IMR-90 (cell line): ENCODE data around the gene AP2A1. TPM values are rescaled to one million over a fixed set of nuclear protein-coding genes. Genes with fewer than 3 reads are reported as not detected.

Source experiments
- ATAC-seq: fragments of 200-7000 bp; cut with Tn5 transposase; 2 replicates; pipeline ENCODE4 v1.9.1; 2020; ENCODE audit warnings: low read depth, mild to moderate bottlenecking, moderate library complexity
- BruUV-seq: library from RNA; stranded (reverse); fragments of 400-500 nt; replicated peaks from 2 replicates; lab custom pipeline; 2021; lab: Mats Ljungman, UMichigan
- CTCF ChIA-PET: fragments of 300-600 bp; formaldehyde crosslinking; extraction: SDS; loops from one replicate; lab custom pipeline; 2021; ENCODE audit warnings: antibody characterized with exemption; lab: Yijun Ruan, JAX
- POLR2A ChIA-PET: fragments of 300-600 bp; sonication (Branson Sonifier 250); formaldehyde crosslinking; loops from one replicate; lab custom pipeline; 2022; ENCODE audit warnings: antibody characterized with exemption; ENCODE audit not compliant: unreplicated experiment; lab: Charles Lee
- DNase-seq: peaks from one replicate; pipeline ENCODE4 v3.0.0; 2013
- H2AFZ ChIP-seq: replicated peaks from 2 replicates; pipeline ENCODE3; 2013; ENCODE audit warnings: low read length, mild to moderate bottlenecking; ENCODE audit not compliant: poor library complexity
- H2AK5ac ChIP-seq: 2 replicates; pipeline ENCODE4 v1.6.1; 2013; ENCODE audit warnings: low read depth, low read length, inconsistent platforms
- H2AK9ac ChIP-seq: replicated peaks from 2 replicates; pipeline ENCODE3; 2013; ENCODE audit warnings: mild to moderate bottlenecking, low read depth, low read length, moderate library complexity; ENCODE audit not compliant: poor library complexity
- H2BK120ac ChIP-seq: 2 replicates; pipeline ENCODE4 v1.6.1; 2013; ENCODE audit warnings: low read depth, low read length, inconsistent platforms
- H2BK15ac ChIP-seq: 3 replicates; pipeline ENCODE4 v1.6.1; 2013; ENCODE audit warnings: low read depth, low read length, inconsistent platforms
- H2BK20ac ChIP-seq: 2 replicates; pipeline ENCODE4 v1.6.1; 2013; ENCODE audit warnings: low read depth, mild to moderate bottlenecking, inconsistent platforms, low read length, moderate library complexity
- H2BK5ac ChIP-seq: 2 replicates; pipeline ENCODE4 v1.6.1; 2013; ENCODE audit warnings: mild to moderate bottlenecking, low read depth, low read length, inconsistent platforms; ENCODE audit not compliant: poor library complexity, severe bottlenecking
- H3K14ac ChIP-seq: replicated peaks from 2 replicates; pipeline ENCODE4 v1.6.1; 2013; ENCODE audit warnings: low read depth, low read length, inconsistent platforms
- H3K18ac ChIP-seq: 2 replicates; pipeline ENCODE4 v1.6.1; 2013; ENCODE audit warnings: low read depth, low read length, control low read depth
- H3K23ac ChIP-seq: 2 replicates; pipeline ENCODE4 v1.6.1; 2013; ENCODE audit warnings: low read depth, low read length, inconsistent platforms
- H3K27ac ChIP-seq: 2 replicates; pipeline ENCODE4 v1.5.1; 2013; ENCODE audit warnings: mild to moderate bottlenecking, control low read depth, low read length; ENCODE audit not compliant: insufficient read depth
- H3K27me3 ChIP-seq: 2 replicates; pipeline ENCODE4 v1.6.1; 2013; ENCODE audit warnings: low read length; ENCODE audit not compliant: control insufficient read depth, insufficient read depth
- H3K36me3 ChIP-seq: 2 replicates; pipeline ENCODE4 v1.6.1; 2013; ENCODE audit warnings: low read length, mixed read lengths; ENCODE audit not compliant: control insufficient read depth, insufficient read depth
- H3K4ac ChIP-seq: 2 replicates; pipeline ENCODE4 v1.6.1; 2013; ENCODE audit warnings: low read depth, low read length, inconsistent platforms
- H3K4me1 ChIP-seq: 2 replicates; pipeline ENCODE4 v1.6.1; 2013; ENCODE audit warnings: low read length, mixed read lengths; ENCODE audit not compliant: control insufficient read depth, insufficient read depth
- H3K4me2 ChIP-seq: 2 replicates; pipeline ENCODE4 v1.6.1; 2013; ENCODE audit warnings: low read depth, mild to moderate bottlenecking, control low read depth, low read length, moderate library complexity
- H3K4me3 ChIP-seq: 2 replicates; pipeline ENCODE4 v1.5.1; 2013; ENCODE audit warnings: low read depth, mild to moderate bottlenecking, control low read depth, low read length, moderate library complexity; ENCODE audit not compliant: insufficient read depth
- H3K56ac ChIP-seq: 2 replicates; pipeline ENCODE4 v1.6.1; 2013; ENCODE audit warnings: low read length, inconsistent platforms; ENCODE audit not compliant: insufficient read depth; ENCODE audit errors: extremely low read depth
- H3K79me1 ChIP-seq, 2 experiments: 2 replicates each; pipeline ENCODE4 v1.6.1; 2013; ENCODE audit warnings: low read length in 2 of 2, inconsistent platforms in 1 of 2, low read depth in 1 of 2
- H3K9ac ChIP-seq: 2 replicates; pipeline ENCODE4 v1.6.1; 2013; ENCODE audit warnings: low read depth, low read length, control low read depth
- H3K9me1 ChIP-seq: 2 replicates; pipeline ENCODE4 v1.6.1; 2013; ENCODE audit warnings: low read length, inconsistent platforms; ENCODE audit not compliant: insufficient read depth
- H3K9me3 ChIP-seq: 2 replicates; pipeline ENCODE4 v1.6.1; 2013; ENCODE audit warnings: low read length; ENCODE audit not compliant: control insufficient read depth, insufficient read depth
- H4K20me1 ChIP-seq: 2 replicates; pipeline ENCODE4 v1.6.1; 2013; ENCODE audit warnings: low read length, inconsistent platforms; ENCODE audit not compliant: insufficient read depth
- H4K5ac ChIP-seq: 2 replicates; pipeline ENCODE4 v1.6.1; 2013; ENCODE audit warnings: mild to moderate bottlenecking, low read depth, low read length, control low read depth
- H4K8ac ChIP-seq, 2 experiments: 2 replicates each; pipeline ENCODE4 v1.6.1; 2013; ENCODE audit warnings: low read depth in 2 of 2, low read length in 2 of 2, control low read depth in 1 of 2, inconsistent platforms in 1 of 2
- H4K91ac ChIP-seq: 2 replicates; pipeline ENCODE4 v1.6.1; 2013; ENCODE audit warnings: low read depth, low read length, inconsistent platforms; ENCODE audit not compliant: insufficient read depth
- BHLHE40 ChIP-seq: fragments of 150-350 bp; IDR thresholded peaks from 2 replicates; pipeline ENCODE4 v1.6.1; 2016; ENCODE audit warnings: mild to moderate bottlenecking, low read depth, low read length
- CEBPB ChIP-seq: IDR thresholded peaks from 2 replicates; pipeline ENCODE4 v1.6.1; 2012; ENCODE audit warnings: low read depth, low read length, improper control_type of control experiment
- FOS ChIP-seq: fragments of 150-350 bp; IDR thresholded peaks from 2 replicates; pipeline ENCODE4 v1.6.1; 2016; ENCODE audit warnings: low read depth, low read length
- MXI1 ChIP-seq: IDR thresholded peaks from 2 replicates; pipeline ENCODE4 v1.6.1; 2012; ENCODE audit warnings: low read depth, mild to moderate bottlenecking, low read length, moderate library complexity, borderline replicate concordance
- NFE2L2 ChIP-seq: fragments of 150-350 bp; IDR thresholded peaks from 2 replicates; pipeline ENCODE4 v1.6.1; 2016; ENCODE audit warnings: low read depth, mild to moderate bottlenecking, low read length
- RCOR1 ChIP-seq: IDR thresholded peaks from 2 replicates; pipeline ENCODE4 v1.6.1; 2012; ENCODE audit warnings: mild to moderate bottlenecking, low read length, improper control_type of control experiment; ENCODE audit not compliant: insufficient replicate concordance
- SMC3 ChIP-seq: fragments of 150-350 bp; IDR thresholded peaks from 2 replicates; pipeline ENCODE4 v1.6.1; 2016; ENCODE audit warnings: low read depth, mild to moderate bottlenecking, antibody characterized with exemption, low read length, moderate library complexity
- WGBS, 2 experiments: methylation state at CpG; one replicate each; pipeline versions ENCODE4 v1.1.5 to v1.1.7; 2013; ENCODE audit warnings: missing lambda C conversion rate in 2 of 2; ENCODE audit not compliant: insufficient read length in 1 of 2; ENCODE audit errors: extremely low coverage in 2 of 2; 5-methylcytosine and 5-hydroxymethylcytosine counted together
- dilution Hi-C: fragments of 300-500 bp; cut with HindIII; formaldehyde crosslinking; loops from one replicate; pipeline ENCODE4 v1.14.3; 2018; ENCODE audit warnings: low sequenced_read_pairs; ENCODE audit not compliant: unreplicated experiment
- in situ Hi-C: fragments of 300-500 bp; cut with MboI; formaldehyde crosslinking; loops from 3 replicates; pipeline ENCODE4 v1.14.3; 2019; ENCODE audit warnings: low sequenced_read_pairs, inconsistent platforms, mixed read lengths
- intact Hi-C: fragments of 100-400 bp; cut with micrococcal nuclease; formaldehyde crosslinking; loops from 2 replicates; pipeline ENCODE4 v1.10.0; 2022
- polyA plus RNA-seq, 3 experiments: library from polyadenylated mRNA; depleted of rRNA; stranded (reverse); fragments of >200 nt; gene quantifications; 2 replicates each; pipeline ENCODE4 v1.2.3, GENCODE V29; 2012; ENCODE audit warnings: low replicate concordance in 1 of 3
- total RNA-seq: library from RNA; depleted of rRNA; stranded (reverse); fragments of >200 nt; gene quantifications from 2 replicates; pipeline ENCODE4 v1.2.3, GENCODE V29; 2012
- TF ChIP-seq, protein P1 (sequence below): conservative IDR thresholded peaks from 2 replicates; pipeline ENCODE4 v1.5.1; 2012; ENCODE audit warnings: mild to moderate bottlenecking, low read depth, low read length, improper control_type of control experiment
- TF ChIP-seq, protein P2 (sequence below): fragments of 150-350 bp; IDR thresholded peaks from 2 replicates; pipeline ENCODE4 v1.6.1; 2017; ENCODE audit warnings: mild to moderate bottlenecking, antibody characterized with exemption, low read length, low read depth

AP2A1 gene
- total and polyA plus RNA-seq, 2 of the 4 experiments (the other 2 are of a cell fraction), result 40.7 to 122 TPM

- TF ChIP-seq, protein P1, sequence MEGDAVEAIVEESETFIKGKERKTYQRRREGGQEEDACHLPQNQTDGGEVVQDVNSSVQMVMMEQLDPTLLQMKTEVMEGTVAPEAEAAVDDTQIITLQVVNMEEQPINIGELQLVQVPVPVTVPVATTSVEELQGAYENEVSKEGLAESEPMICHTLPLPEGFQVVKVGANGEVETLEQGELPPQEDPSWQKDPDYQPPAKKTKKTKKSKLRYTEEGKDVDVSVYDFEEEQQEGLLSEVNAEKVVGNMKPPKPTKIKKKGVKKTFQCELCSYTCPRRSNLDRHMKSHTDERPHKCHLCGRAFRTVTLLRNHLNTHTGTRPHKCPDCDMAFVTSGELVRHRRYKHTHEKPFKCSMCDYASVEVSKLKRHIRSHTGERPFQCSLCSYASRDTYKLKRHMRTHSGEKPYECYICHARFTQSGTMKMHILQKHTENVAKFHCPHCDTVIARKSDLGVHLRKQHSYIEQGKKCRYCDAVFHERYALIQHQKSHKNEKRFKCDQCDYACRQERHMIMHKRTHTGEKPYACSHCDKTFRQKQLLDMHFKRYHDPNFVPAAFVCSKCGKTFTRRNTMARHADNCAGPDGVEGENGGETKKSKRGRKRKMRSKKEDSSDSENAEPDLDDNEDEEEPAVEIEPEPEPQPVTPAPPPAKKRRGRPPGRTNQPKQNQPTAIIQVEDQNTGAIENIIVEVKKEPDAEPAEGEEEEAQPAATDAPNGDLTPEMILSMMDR, result no peak
Measured at GRCh38 chr19:49802836-49803528, 36.2 kb downstream of the AP2A1 start (continued).

DNA sequence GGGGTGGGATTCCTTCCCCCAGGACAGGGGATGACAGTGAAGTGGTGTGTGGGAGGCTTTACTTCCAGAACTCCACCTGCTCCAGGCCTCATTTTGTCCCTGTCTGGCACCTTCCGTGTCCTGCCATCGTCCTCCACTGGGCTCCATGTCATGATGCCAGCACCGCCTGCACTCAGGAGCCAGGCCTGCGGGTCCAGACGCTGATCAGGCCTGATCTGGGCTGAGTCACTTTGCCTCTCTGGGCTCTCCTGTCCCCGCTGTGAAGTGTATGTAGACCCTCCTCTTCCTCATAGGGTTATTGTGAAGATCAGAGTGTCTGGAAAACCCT, 36.7 kb downstream of the AP2A1 start:
- H2BK120ac ChIP-seq, result no peak overlapping the region
- no peak overlapping the region for H3K56ac ChIP-seq
- H2AFZ ChIP-seq, result no peak overlapping the region
- no peak overlapping the region for H2BK15ac ChIP-seq
- ChIA-PET CTCF (no interaction called here), POLR2A (no interaction called here)
- no peak overlapping the region for H3K23ac ChIP-seq
- H3K4me2 ChIP-seq, result no peak overlapping the region
- no peak overlapping the region for H4K91ac ChIP-seq
- H3K9me1 ChIP-seq, result no peaks in the 10 kb centered on the region; the same call in 1 of the 2 replicates
- H3K14ac ChIP-seq, result no peak overlapping the region
- no peaks in the 10 kb centered on the region for H3K27me3 ChIP-seq
- H4K20me1 ChIP-seq, result peaks cover 7% of the 10 kb centered on the region
- in situ Hi-C loops (no loop called here), dilution Hi-C loops (no loop called here), intact Hi-C loops (loop anchor here (5.0 kb wide), 1 partner anchor 111 kb away; the partner anchor contains the start of gene CPT1C)
- H4K8ac ChIP-seq, result no peak overlapping the region
- H3K4ac ChIP-seq, result no peak overlapping the region
- ATAC-seq (no peak), DNase-seq (no peak)
- no peak overlapping the region for H3K18ac ChIP-seq
- no peak overlapping the region for H2AK5ac ChIP-seq
- WGBS, 2 experiments, result 100% methylated on average over 3 of the region's 6 CpGs; no CpG with 5 or more reads in 1 of the 2 experiments
- H2BK20ac ChIP-seq, result no peak overlapping the region
- peaks cover 57% of the 10 kb centered on the region for H3K36me3 ChIP-seq
- H3K4me1 ChIP-seq, result peaks cover under 1% of the 10 kb centered on the region; the same call in 1 of the 2 replicates
- no peak overlapping the region for H3K9ac ChIP-seq
- H3K27ac ChIP-seq, result no peak overlapping the region
- BruUV-seq, result no TSS peak
- H3K4me3 ChIP-seq, result no peak overlapping the region
- no peak overlapping the region for H4K5ac ChIP-seq
- TF ChIP-seq BHLHE40 (no peak), FOS (no peak), CEBPB (no peak), MXI1 (no peak), RCOR1 (no peak), SMC3 (no peak), NFE2L2 (no peak)
- TF ChIP-seq, protein P2, sequence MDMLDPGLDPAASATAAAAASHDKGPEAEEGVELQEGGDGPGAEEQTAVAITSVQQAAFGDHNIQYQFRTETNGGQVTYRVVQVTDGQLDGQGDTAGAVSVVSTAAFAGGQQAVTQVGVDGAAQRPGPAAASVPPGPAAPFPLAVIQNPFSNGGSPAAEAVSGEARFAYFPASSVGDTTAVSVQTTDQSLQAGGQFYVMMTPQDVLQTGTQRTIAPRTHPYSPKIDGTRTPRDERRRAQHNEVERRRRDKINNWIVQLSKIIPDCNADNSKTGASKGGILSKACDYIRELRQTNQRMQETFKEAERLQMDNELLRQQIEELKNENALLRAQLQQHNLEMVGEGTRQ, result no peak
- H2BK5ac ChIP-seq, result no peak overlapping the region
- H2AK9ac ChIP-seq, result no peak overlapping the region
- no peaks in the 10 kb centered on the region for H3K9me3 ChIP-seq
- H3K79me1 ChIP-seq, result peaks cover 0 to 16% of the 10 kb centered on the region in 2 experiments; a peak in 1 of 4 replicates
